Activated CD8-positive, alpha-beta memory T cell treated with anti-CD3 and anti-CD28 coated beads, Interleukin-2, amount 10 ng/mL, durations not matched to agents 7 days and 5 days (primary cell): Measurements from ENCODE around the gene SECTM1. TPM values are rescaled to one million over a fixed set of nuclear protein-coding genes. Genes with fewer than 3 reads are reported as not detected.

Source experiments
- ATAC-seq: fragments of 150-1000 bp; cut with Tn5 transposase; one replicate; pipeline ENCODE4 v1.10.0; 2021; ENCODE audit warnings: moderate library complexity
- CTCF ChIA-PET: fragments of 350-600 bp; sonication (Branson Sonifier 250); formaldehyde crosslinking; loops from one replicate; lab custom pipeline; 2021; ENCODE audit warnings: antibody characterized with exemption; lab: Charles Lee
- DNase-seq: peaks from one replicate; pipeline ENCODE4 v3.0.0-alpha.2; 2020
- H3K27ac Mint-ChIP-seq: one replicate; pipeline ENCODE4 v1.8.0; 2021; ENCODE audit warnings: mild to moderate bottlenecking, mixed read lengths
- H3K27me3 Mint-ChIP-seq: one replicate; pipeline ENCODE4 v1.8.0; 2021; ENCODE audit warnings: mixed read lengths
- H3K36me3 Mint-ChIP-seq: one replicate; pipeline ENCODE4 v1.8.0; 2021; ENCODE audit warnings: mild to moderate bottlenecking, mixed read lengths
- H3K4me1 Mint-ChIP-seq: one replicate; pipeline ENCODE4 v1.8.0; 2021; ENCODE audit warnings: mixed read lengths
- H3K4me3 Mint-ChIP-seq: one replicate; pipeline ENCODE4 v1.8.0; 2021; ENCODE audit warnings: mild to moderate bottlenecking, moderate library complexity, mixed read lengths
- H3K9me3 Mint-ChIP-seq: one replicate; pipeline ENCODE4 v1.8.0; 2022; ENCODE audit warnings: low read depth, mixed read lengths
- total RNA-seq, 2 experiments: library from RNA; stranded (reverse); gene quantifications; one replicate each; pipeline ENCODE4 v1.2.3, GENCODE V29; 2021

The SECTM1 gene
- total RNA-seq, 2 experiments from 2014 or later = 0.68 to 2.7 TPM

GRCh38 chr17:82297714-82298537, 35.6 kb downstream of the SECTM1 start:
- Mint-ChIP-seq H3K36me3 (peaks cover 2% of the 10 kb centered on the region), H3K9me3 (no peaks in the 10 kb centered on the region), H3K27me3 (no peaks in the 10 kb centered on the region), H3K4me1 (peaks cover 86% of the 10 kb centered on the region), H3K4me3 (peak overlapping the region; percentile 82), H3K27ac (peak overlapping the region; percentile 100)
- CTCF ChIA-PET = interaction anchor here (0.7 to 12.6 kb wide), 14 partner anchors 11 to 268 kb away, joined by 3 to 206 read pairs (median 4); partner anchors contain the start of genes CD7, CSNK1D and DCXR
- peak; percentile 70 for ATAC-seq
- DNase-seq = peak; percentile 97

GRCh38 chr17:82297280-82297713, 36.3 kb downstream of the SECTM1 start:
- DNase-seq (peak; percentile 96), ATAC-seq (peak; percentile 18)
- no peaks in the 10 kb centered on the region for H3K27me3 Mint-ChIP-seq
- peak overlapping the region; percentile 82 for H3K4me3 Mint-ChIP-seq
- peak overlapping the region; percentile 100 for H3K27ac Mint-ChIP-seq
- H3K36me3 Mint-ChIP-seq = peaks cover 2% of the 10 kb centered on the region
- no peaks in the 10 kb centered on the region for H3K9me3 Mint-ChIP-seq
- peaks cover 83% of the 10 kb centered on the region for H3K4me1 Mint-ChIP-seq
- CTCF ChIA-PET = interaction anchor here (1.2 to 12.6 kb wide), 9 partner anchors 14 to 91 kb away, joined by 3 to 206 read pairs (median 5); partner anchors contain the start of genes CD7 and CSNK1D

- Mint-ChIP-seq H3K27ac (peak overlapping the region; percentile 100), H3K36me3 (peaks cover 2% of the 10 kb centered on the region), H3K4me1 (peaks cover 81% of the 10 kb centered on the region), H3K4me3 (peak overlapping the region; percentile 82), H3K27me3 (no peaks in the 10 kb centered on the region), H3K9me3 (no peaks in the 10 kb centered on the region)
- no peak for DNase-seq
- ATAC-seq = no peak
- CTCF ChIA-PET = interaction anchor here (1.3 to 12.6 kb wide), 7 partner anchors 13 to 91 kb away, joined by 3 to 206 read pairs (median 5); partner anchors contain the start of genes CD7 and CSNK1D
These were observed 36.9 kb downstream of the SECTM1 start for GRCh38 chr17:82296511-82297279.

GRCh38 chr17:82295472-82295814, 38.1 kb downstream of the SECTM1 start:
- no peaks in the 10 kb centered on the region for H3K27me3 Mint-ChIP-seq
- CTCF ChIA-PET = no interaction called here
- H3K9me3 Mint-ChIP-seq = no peaks in the 10 kb centered on the region
- ATAC-seq = no peak
- no peak for DNase-seq
- H3K36me3 Mint-ChIP-seq = peaks cover 2% of the 10 kb centered on the region
- peaks cover 73% of the 10 kb centered on the region for H3K4me1 Mint-ChIP-seq
- peak overlapping the region; percentile 1 for H3K4me3 Mint-ChIP-seq
- H3K27ac Mint-ChIP-seq = no peak overlapping the region

- DNase-seq = no peak
- no peak for ATAC-seq
- Mint-ChIP-seq H3K4me1 (peaks cover 61% of the 10 kb centered on the region), H3K27me3 (no peaks in the 10 kb centered on the region), H3K27ac (peak overlapping the region; percentile 77), H3K36me3 (peaks cover 2% of the 10 kb centered on the region), H3K9me3 (no peaks in the 10 kb centered on the region), H3K4me3 (peak overlapping the region; percentile 74)
- CTCF ChIA-PET = no interaction called here
These were observed 39.3 kb downstream of the SECTM1 start for GRCh38 chr17:82294064-82294773.

- H3K4me3 Mint-ChIP-seq = peak overlapping the region; percentile 75
- ATAC-seq = peak; percentile 95
- H3K27ac Mint-ChIP-seq = peak overlapping the region; percentile 84
- H3K27me3 Mint-ChIP-seq = no peaks in the 10 kb centered on the region
- no peaks in the 10 kb centered on the region for H3K9me3 Mint-ChIP-seq
- peaks cover 44% of the 10 kb centered on the region for H3K4me1 Mint-ChIP-seq
- H3K36me3 Mint-ChIP-seq = peaks cover 2% of the 10 kb centered on the region
- DNase-seq = peak; percentile 98
- CTCF ChIA-PET = interaction anchor here (0.7 to 2.2 kb wide), 8 partner anchors 9 to 63 kb away, joined by 3 to 14 read pairs (median 4); partner anchors contain the start of genes CD7 and CSNK1D
These were observed 41.1 kb downstream of the SECTM1 start for GRCh38 chr17:82292251-82293154.

- Mint-ChIP-seq H3K4me1 (peaks cover 36% of the 10 kb centered on the region), H3K27me3 (no peaks in the 10 kb centered on the region), H3K27ac (peak overlapping the region; percentile 59), H3K4me3 (peak overlapping the region; percentile 75), H3K9me3 (no peaks in the 10 kb centered on the region), H3K36me3 (peaks cover 2% of the 10 kb centered on the region)
- DNase-seq (no peak), ATAC-seq (no peak)
- CTCF ChIA-PET = interaction anchor here (0.8 to 2.2 kb wide), 8 partner anchors 9 to 62 kb away, joined by 3 to 14 read pairs (median 5); partner anchors contain the start of gene CD7
These were observed 41.9 kb downstream of the SECTM1 start for GRCh38 chr17:82291582-82292250.

GRCh38 chr17:82287868-82288801, 45.4 kb downstream of the SECTM1 start:
- no peak for DNase-seq
- H3K9me3 Mint-ChIP-seq = no peaks in the 10 kb centered on the region
- CTCF ChIA-PET = no interaction called here
- no peaks in the 10 kb centered on the region for H3K36me3 Mint-ChIP-seq
- no peaks in the 10 kb centered on the region for H3K27me3 Mint-ChIP-seq
- no peak overlapping the region for H3K4me3 Mint-ChIP-seq
- no peak for ATAC-seq
- no peak overlapping the region for H3K27ac Mint-ChIP-seq
- H3K4me1 Mint-ChIP-seq = peaks cover 19% of the 10 kb centered on the region

- Mint-ChIP-seq H3K27ac (no peak overlapping the region), H3K4me3 (no peak overlapping the region), H3K36me3 (no peaks in the 10 kb centered on the region), H3K9me3 (no peaks in the 10 kb centered on the region), H3K4me1 (peaks cover 25% of the 10 kb centered on the region), H3K27me3 (no peaks in the 10 kb centered on the region)
- ATAC-seq (no peak), DNase-seq (no peak)
- CTCF ChIA-PET = interaction anchor here (0.6 kb wide), 1 partner anchor 81 kb away, joined by 4 read pairs; no protein-coding TSS in a partner anchor
These were observed 46.3 kb downstream of the SECTM1 start for GRCh38 chr17:82287013-82287867.

- Mint-ChIP-seq H3K4me3 (no peak overlapping the region), H3K4me1 (peaks cover 35% of the 10 kb centered on the region), H3K9me3 (no peaks in the 10 kb centered on the region), H3K27ac (no peak overlapping the region), H3K36me3 (no peaks in the 10 kb centered on the region), H3K27me3 (no peaks in the 10 kb centered on the region)
- no peak for DNase-seq
- CTCF ChIA-PET = interaction anchor here (0.8 kb wide), 1 partner anchor 16 kb away, joined by 3 read pairs; no protein-coding TSS in a partner anchor
- no peak for ATAC-seq
These were observed 48.4 kb downstream of the SECTM1 start for GRCh38 chr17:82285141-82285540.
